ENCODE measurements around the gene ST8SIA1.

DNA sequence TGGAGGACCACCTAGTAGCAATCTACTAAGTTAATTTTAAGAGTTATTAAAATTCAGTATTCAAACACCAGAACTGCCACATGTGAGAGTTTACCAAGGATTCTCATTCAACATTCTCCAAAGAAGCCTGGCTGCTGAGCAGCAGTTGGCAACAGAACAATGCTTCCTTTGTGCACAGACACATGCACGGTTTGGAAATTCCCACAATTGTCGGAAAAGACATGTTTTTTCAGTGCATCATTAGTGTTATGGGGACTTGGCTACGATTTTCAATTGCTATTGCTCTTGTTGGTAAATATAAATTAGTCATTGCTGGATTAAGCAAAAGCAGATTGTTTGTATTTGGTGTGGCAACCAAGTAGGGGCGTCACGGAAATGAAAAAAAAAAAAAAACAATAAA, 22.2 kb downstream of the ST8SIA1 start:
- TF ChIP-seq, protein P1, sequence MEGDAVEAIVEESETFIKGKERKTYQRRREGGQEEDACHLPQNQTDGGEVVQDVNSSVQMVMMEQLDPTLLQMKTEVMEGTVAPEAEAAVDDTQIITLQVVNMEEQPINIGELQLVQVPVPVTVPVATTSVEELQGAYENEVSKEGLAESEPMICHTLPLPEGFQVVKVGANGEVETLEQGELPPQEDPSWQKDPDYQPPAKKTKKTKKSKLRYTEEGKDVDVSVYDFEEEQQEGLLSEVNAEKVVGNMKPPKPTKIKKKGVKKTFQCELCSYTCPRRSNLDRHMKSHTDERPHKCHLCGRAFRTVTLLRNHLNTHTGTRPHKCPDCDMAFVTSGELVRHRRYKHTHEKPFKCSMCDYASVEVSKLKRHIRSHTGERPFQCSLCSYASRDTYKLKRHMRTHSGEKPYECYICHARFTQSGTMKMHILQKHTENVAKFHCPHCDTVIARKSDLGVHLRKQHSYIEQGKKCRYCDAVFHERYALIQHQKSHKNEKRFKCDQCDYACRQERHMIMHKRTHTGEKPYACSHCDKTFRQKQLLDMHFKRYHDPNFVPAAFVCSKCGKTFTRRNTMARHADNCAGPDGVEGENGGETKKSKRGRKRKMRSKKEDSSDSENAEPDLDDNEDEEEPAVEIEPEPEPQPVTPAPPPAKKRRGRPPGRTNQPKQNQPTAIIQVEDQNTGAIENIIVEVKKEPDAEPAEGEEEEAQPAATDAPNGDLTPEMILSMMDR (IDR thresholded peaks at IDR 0.05 in 8 of 11, conservative IDR thresholded peaks at IDR 0.05 in 3 of 11), result no peak
- no peak for TF ChIP-seq POLR2AphosphoS5 (IDR thresholded peaks at IDR 0.05)
